Right lobe of liver (tissue), 6 donors: Measurements from ENCODE around the gene IL2RA. TPM values are rescaled to one million over a fixed set of nuclear protein-coding genes. Genes with fewer than 3 reads are reported as not detected.

Source experiments
- ATAC-seq, 4 donors: fragments of 200-7000 bp; cut with Tn5 transposase; one replicate each; pipeline ENCODE4 v1.9.1; 2020; ENCODE audit warnings: mild to moderate bottlenecking in 4 of 4, moderate library complexity in 4 of 4
- DNase-seq, 3 donors: peaks; one replicate each; pipeline ENCODE4 v3.0.0-alpha.2; 2020
- H3K27ac ChIP-seq, 3 donors: fragments of 200-600 bp; one replicate each; pipeline ENCODE4 v1.8.0; 2022
- H3K27me3 ChIP-seq, 2 donors: fragments of 200-600 bp; one replicate each; pipeline ENCODE4 v1.8.0; 2022
- H3K36me3 ChIP-seq, 4 donors: fragments of 200-600 bp; sonication (generic) in 1 of 4; one replicate each; pipeline versions ENCODE4 v1.5.1 to v1.8.0; 2017 to 2022; ENCODE audit warnings: control low read depth in 1 of 4
- H3K4me1 ChIP-seq, 4 donors: fragments of 200-600 bp; sonication (generic) in 1 of 4; one replicate each; pipeline versions ENCODE4 v1.5.1 to v1.8.0; 2017 to 2022; ENCODE audit warnings: control low read depth in 1 of 4
- H3K4me3 ChIP-seq, 3 donors: fragments of 200-600 bp; one replicate each; pipeline ENCODE4 v1.8.0; 2022
- H3K9me3 ChIP-seq, 4 donors: fragments of 200-600 bp; sonication (generic) in 1 of 4; one replicate each; pipeline versions ENCODE4 v1.5.1 to v1.8.0; 2017 to 2022; ENCODE audit warnings: control low read depth in 1 of 4
- POLR2A ChIP-seq: fragments of 450-650 bp; IDR thresholded peaks from one replicate; pipeline ENCODE4 v1.6.1; 2017; ENCODE audit warnings: antibody characterized with exemption, mild to moderate bottlenecking
- WGBS: methylation state at CpG from one replicate; pipeline ENCODE4 v1.1.6; 2018; ENCODE audit warnings: low coverage, low lambda C conversion rate; ENCODE audit not compliant: insufficient coverage; ENCODE audit errors: missing lambda C conversion rate; 5-methylcytosine and 5-hydroxymethylcytosine counted together
- intact Hi-C, 2 donors: fragments of 100-400 bp; cut with DNase I; formaldehyde crosslinking; loops; one replicate each; pipeline versions ENCODE4 v1.11.2 to v1.14.1; 2022
- total RNA-seq, 6 experiments: library from RNA; depleted of rRNA in 2 of 6; stranded (reverse); fragments of >200 nt in 2 of 6; fragmentation: NEBNext Ultra II Directional in 3 of 6; extraction: Animal tissue kit (Norgen Biotek cat#: 25700) in 3 of 6; gene quantifications; one replicate each; pipeline versions ENCODE4 v1.1.0 to v1.2.4, GENCODE V29; 2016 to 2023
- TF ChIP-seq, protein P1 (sequence below), 4 donors: fragments of 200-600 bp in 3 of 4; fragments of 450-650 bp in 1 of 4; IDR thresholded peaks; one replicate each; pipeline versions ENCODE4 v1.5.1 to v1.8.0; 2016 to 2022; ENCODE audit warnings: antibody characterized with exemption in 4 of 4, mild to moderate bottlenecking in 2 of 4
- donor health status: DM: no; HTN: yes; CAD: no.
- donor health status: DM: no; HTN: no; CAD: no.
- donor health status: DM: no; HTN: no; CAD: no.
- donor health status: DM: no; HTN: yes; CAD: no.
- donor health status: DM: no; HTN: yes; CAD: no.

The IL2RA gene
- total RNA-seq, 6 experiments from 2014 or later, result 0.22 to 3.1 (median 0.97) TPM; not detected in 2

DNA sequence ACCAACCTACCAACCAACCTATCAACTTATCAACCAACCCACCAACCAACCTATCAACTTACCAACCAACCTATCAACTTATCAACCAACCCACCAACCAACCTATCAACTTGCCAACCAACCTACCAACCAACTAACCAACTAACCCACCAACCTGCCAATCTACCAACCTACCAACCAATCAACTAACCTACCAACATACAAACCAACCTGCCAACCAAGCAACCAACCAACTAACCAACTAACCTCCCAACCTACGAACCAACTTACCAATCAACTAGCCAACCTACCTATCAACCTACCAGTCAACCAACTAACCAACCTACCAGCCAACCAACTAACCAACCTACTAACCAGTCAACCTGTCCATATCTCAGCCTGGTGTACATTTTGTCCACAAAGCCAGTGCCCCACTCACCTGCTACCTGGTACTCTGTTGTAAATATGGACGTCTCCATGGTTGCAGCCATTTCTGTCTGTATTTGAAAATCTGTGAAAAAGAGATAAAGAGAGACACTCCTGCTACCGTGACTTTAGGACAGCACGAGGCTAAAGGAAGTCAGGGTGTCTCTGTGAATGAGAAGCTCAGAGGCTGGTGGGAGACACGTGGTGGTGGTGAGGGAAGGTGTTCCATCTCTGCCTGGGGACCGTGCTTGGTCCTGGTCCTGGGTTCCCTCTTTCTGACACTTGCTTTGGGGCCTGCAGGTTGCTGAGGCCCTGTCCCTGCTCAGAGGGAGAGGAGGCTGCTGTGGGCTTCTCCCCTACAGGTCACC lies 43.0 kb downstream of the IL2RA start:
- Histone ChIP-seq H3K9me3 (no peaks in the 10 kb centered on the region), H3K4me3 (no peak overlapping the region), H3K27me3 (no peaks in the 10 kb centered on the region), H3K36me3 (no peaks in the 10 kb centered on the region), H3K27ac (peak overlapping the region in 1 of 3 donors; percentile 13), H3K4me1 (peaks cover 0 to 1% (median 0%) of the 10 kb centered on the region in 4 donors)
- ATAC-seq (no peak), DNase-seq (no peak)
- TF ChIP-seq POLR2A, result no peak
- TF ChIP-seq, protein P1, sequence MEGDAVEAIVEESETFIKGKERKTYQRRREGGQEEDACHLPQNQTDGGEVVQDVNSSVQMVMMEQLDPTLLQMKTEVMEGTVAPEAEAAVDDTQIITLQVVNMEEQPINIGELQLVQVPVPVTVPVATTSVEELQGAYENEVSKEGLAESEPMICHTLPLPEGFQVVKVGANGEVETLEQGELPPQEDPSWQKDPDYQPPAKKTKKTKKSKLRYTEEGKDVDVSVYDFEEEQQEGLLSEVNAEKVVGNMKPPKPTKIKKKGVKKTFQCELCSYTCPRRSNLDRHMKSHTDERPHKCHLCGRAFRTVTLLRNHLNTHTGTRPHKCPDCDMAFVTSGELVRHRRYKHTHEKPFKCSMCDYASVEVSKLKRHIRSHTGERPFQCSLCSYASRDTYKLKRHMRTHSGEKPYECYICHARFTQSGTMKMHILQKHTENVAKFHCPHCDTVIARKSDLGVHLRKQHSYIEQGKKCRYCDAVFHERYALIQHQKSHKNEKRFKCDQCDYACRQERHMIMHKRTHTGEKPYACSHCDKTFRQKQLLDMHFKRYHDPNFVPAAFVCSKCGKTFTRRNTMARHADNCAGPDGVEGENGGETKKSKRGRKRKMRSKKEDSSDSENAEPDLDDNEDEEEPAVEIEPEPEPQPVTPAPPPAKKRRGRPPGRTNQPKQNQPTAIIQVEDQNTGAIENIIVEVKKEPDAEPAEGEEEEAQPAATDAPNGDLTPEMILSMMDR (IDR thresholded peaks at IDR 0.05), result no peak
- intact Hi-C loops, result no loop called here
- 67% methylated on average over 4 of the region's 6 CpGs for WGBS

DNA sequence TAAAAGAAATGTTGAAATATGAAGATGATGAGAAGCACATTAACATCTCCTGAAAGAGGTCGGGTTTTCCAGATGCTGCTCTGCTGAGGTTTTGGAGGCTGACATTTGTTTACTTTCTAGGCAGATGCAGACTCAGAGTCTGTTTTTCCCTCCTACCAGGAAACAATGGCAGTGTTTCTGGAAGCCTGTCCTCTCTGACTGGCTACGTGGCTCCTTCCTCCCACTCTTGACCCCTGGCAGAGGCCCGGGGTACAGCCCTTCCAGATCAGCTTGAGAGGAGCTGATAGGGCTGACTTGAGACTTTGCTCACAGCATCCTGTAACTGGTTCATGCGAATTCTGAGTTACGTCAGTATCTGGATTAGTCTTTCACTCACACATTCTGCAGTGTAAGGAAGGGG lies 43.7 kb downstream of the IL2RA start:
- peak overlapping the region in 2 of 3 donors; percentile 13 to 70 for H3K27ac ChIP-seq
- H3K4me3 ChIP-seq, result no peak overlapping the region
- no peaks in the 10 kb centered on the region for H3K36me3 ChIP-seq
- TF ChIP-seq, protein P1 (IDR thresholded peaks at IDR 0.05), result no peak
- no peak for TF ChIP-seq POLR2A
- H3K4me1 ChIP-seq, result peaks cover 0 to 7% (median 0%) of the 10 kb centered on the region in 4 donors
- DNase-seq, result peak in 1 of 3 donors; percentile 42
- intact Hi-C loops, result no loop called here
- H3K9me3 ChIP-seq, result no peaks in the 10 kb centered on the region
- H3K27me3 ChIP-seq, result no peaks in the 10 kb centered on the region
- 46% methylated on average over 4 of the region's 5 CpGs for WGBS
- ATAC-seq, result peak; percentile 51 to 74 (median 68)

DNA sequence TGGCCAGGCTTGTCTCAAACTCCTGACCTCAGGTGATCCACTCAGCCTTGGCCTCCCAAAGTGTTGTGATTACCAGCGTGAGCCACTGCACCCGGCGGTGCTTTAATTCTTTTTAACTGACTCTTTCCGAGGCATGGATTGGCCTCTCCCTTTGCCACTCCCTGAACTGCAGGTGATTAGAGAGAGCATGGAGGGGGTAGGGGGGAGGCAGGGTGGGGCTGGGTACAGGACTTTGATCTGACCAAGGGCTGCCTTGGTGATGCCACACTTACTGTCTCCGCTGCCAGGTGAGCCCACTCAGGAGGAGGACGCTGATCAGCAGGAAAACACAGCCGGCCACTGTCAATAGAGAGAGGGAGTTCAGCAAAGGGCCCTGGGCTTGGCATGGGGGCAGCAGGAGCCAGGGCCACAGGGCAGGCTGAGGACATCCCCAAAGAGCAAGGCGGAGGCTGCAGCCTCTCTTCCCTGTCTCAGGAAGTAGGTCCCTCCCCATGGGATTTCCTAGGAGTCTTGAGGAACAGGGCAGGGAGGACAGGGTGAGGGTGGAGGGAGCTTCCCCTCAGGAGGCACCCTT lies 44.3 kb downstream of the IL2RA start:
- H3K27me3 ChIP-seq, result no peaks in the 10 kb centered on the region
- H3K4me1 ChIP-seq, result peaks cover 0 to 7% (median 0%) of the 10 kb centered on the region in 4 donors
- DNase-seq, result no peak
- peak overlapping the region in 1 of 3 donors; percentile 70 for H3K27ac ChIP-seq
- intact Hi-C loops, result no loop called here
- TF ChIP-seq POLR2A, result no peak
- H3K36me3 ChIP-seq, result no peaks in the 10 kb centered on the region
- H3K9me3 ChIP-seq, result no peaks in the 10 kb centered on the region
- H3K4me3 ChIP-seq, result no peak overlapping the region
- 82% methylated on average over 6 of the region's 8 CpGs for WGBS
- ATAC-seq, result no peak

DNA sequence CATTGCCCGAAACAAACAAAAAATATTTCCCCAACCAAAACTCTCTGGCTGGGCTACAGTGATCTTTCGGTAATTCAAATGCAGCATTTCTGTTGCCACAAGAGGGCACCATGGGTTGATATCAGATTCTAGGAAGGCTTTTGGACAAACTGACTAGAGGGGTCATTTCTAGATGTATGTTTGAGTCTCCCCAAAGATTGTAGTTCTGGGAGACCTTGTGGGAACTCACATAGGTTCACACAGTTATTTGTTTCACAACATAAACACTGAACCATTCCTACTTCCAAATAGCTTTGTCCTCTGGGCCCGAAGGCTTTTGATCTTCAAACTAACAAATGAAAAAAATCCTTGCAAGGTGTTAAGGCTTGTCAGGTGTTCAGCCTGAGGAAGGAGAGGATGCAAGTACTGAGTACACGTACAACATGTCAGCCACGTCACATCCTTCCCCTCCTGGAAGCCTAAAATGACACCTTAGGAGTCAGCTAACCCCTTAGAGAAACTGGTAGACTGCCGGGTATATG lies 47.9 kb downstream of the IL2RA start:
- Histone ChIP-seq H3K27me3 (no peaks in the 10 kb centered on the region), H3K36me3 (no peaks in the 10 kb centered on the region), H3K4me3 (no peak overlapping the region), H3K27ac (peak overlapping the region in 1 of 3 donors; percentile 2), H3K4me1 (peaks cover 0 to 7% (median 0%) of the 10 kb centered on the region in 4 donors), H3K9me3 (no peaks in the 10 kb centered on the region)
- 30% methylated on average over 6 of the region's 6 CpGs for WGBS
- no peak for TF ChIP-seq POLR2A
- TF ChIP-seq, protein P1 (IDR thresholded peaks at IDR 0.05), result peak; percentile 73 to 83 (median 78)
- ATAC-seq (peak; percentile 83 to 89 (median 86)), DNase-seq (peak in 1 of 3 donors; percentile 67)
- intact Hi-C loops, result no loop called here
